ENCODE data around the gene RNU7-1.

- TF ChIP-seq POLR2AphosphoS5 (IDR thresholded peaks at IDR 0.05) = no peak
- no peak for TF ChIP-seq CTCF (IDR thresholded peaks at IDR 0.05)
- TF ChIP-seq POLR2A (IDR thresholded peaks at IDR 0.05) = no peak
Measured at GRCh38 chr12:6935371-6936193, 8.0 kb upstream of the RNU7-1 start.

Data from upper lobe of left lung (tissue), 4 donors.